Adrenal gland (tissue), 19 donors: ENCODE measurements around the gene ZNF468. TPM values are rescaled to one million over a fixed set of nuclear protein-coding genes. Genes with fewer than 3 reads are reported as not detected.
"Not testable (repeated sequence)": the region's sequence is repeated elsewhere in the genome, so short reads cannot be mapped to it uniquely, and the experiment has no call there.

Experiments used
- DNase-seq, 7 donors: peaks; one replicate each; pipeline ENCODE4 v3.0.0-alpha.2; 2019 to 2020
- H3K27ac ChIP-seq, 5 donors: fragments of 200-600 bp; sonication (generic) in 4 of 5; 1 replicate in 3 of 5; 2 replicates in 2 of 5; pipeline versions ENCODE4 v1.5.1 to v1.8.0; 2016 to 2020; ENCODE audit warnings: mild to moderate bottlenecking in 1 of 5
- H3K27me3 ChIP-seq: fragments of 200-600 bp; 2 replicates; pipeline ENCODE4 v1.8.0; 2021
- H3K36me3 ChIP-seq, 2 donors: fragments of 200-600 bp; replicated peaks in 1 of 2; 1 replicate in 1 of 2; 2 replicates in 1 of 2; pipeline versions ENCODE4 v1.5.1 to v1.8.0; 2018 to 2022
- H3K4me1 ChIP-seq, 2 donors: fragments of 200-600 bp; replicated peaks in 1 of 2; 1 replicate in 1 of 2; 2 replicates in 1 of 2; pipeline versions ENCODE4 v1.5.1 to v1.8.0; 2018 to 2021
- H3K4me3 ChIP-seq, 4 donors: fragments of 200-600 bp; sonication (generic) in 3 of 4; one replicate each; pipeline ENCODE4 v1.5.1; 2016 to 2018
- H3K9me3 ChIP-seq, 3 donors: fragments of 200-600 bp; sonication (generic) in 1 of 3; replicated peaks in 1 of 3; 1 replicate in 2 of 3; 2 replicates in 1 of 3; pipeline versions ENCODE4 v1.5.1 to v1.8.0; 2016 to 2021
- POLR2A ChIP-seq, 2 donors: fragments of 450-650 bp; IDR thresholded peaks; one replicate each; pipeline ENCODE4 v1.6.1; 2017; ENCODE audit warnings: antibody characterized with exemption in 2 of 2, mild to moderate bottlenecking in 2 of 2, moderate library complexity in 1 of 2
- WGBS, 4 donors: extraction: QIAGEN DNeasy Blood & Tissue Kit in 2 of 4; methylation state at CpG; one replicate each; pipeline versions ENCODE4 v1.1.5 to v1.1.7; 2013 to 2017; 5-methylcytosine and 5-hydroxymethylcytosine counted together
- intact Hi-C, 2 donors: fragments of 100-400 bp; cut with DNase I; formaldehyde crosslinking; loops; one replicate each; pipeline versions ENCODE4 v1.14.1 to v1.15.0; 2022 to 2023
- long read RNA-seq, 10 donors: library from polyadenylated mRNA in 3 of 10; unstranded in 2 of 10; stranded (forward) in 1 of 10; transcript quantifications; one replicate each; pipeline ENCODE4 v2.0.0 and lab custom pipeline, GENCODE V29; 2021 to 2026
- polyA plus RNA-seq, 3 donors: library from polyadenylated mRNA; stranded (reverse); fragments of 200-250 nt in 2 of 3; fragments of 350-450 nt in 1 of 3; fragmentation: Illumina TruSeq in 1 of 3; extraction: RNeasy Lipid Tissue Mini Kit (QIAGEN cat#74804) in 1 of 3; gene quantifications; one replicate each; pipeline ENCODE4 v1.2.3, GENCODE V29; 2013 to 2014
- total RNA-seq, 9 donors: library from RNA; depleted of rRNA in 4 of 9; stranded (reverse); fragments of >200 nt in 4 of 9; fragments of 120-200 nt in 1 of 9; fragmentation: NEBNext Ultra II Directional in 1 of 9; extraction: Animal tissue kit (Norgen Biotek cat#: 25700) in 1 of 9; gene quantifications; one replicate each; pipeline versions ENCODE4 v1.1.0 to v1.2.4, GENCODE V29; 2013 to 2023
- TF ChIP-seq, protein P1 (sequence below), 6 experiments: fragments of 450-650 bp in 4 of 6; fragments of 200-600 bp in 2 of 6; sonication (generic) in 1 of 6; IDR thresholded peaks; 1 replicate in 5 of 6; 2 replicates in 1 of 6; pipeline versions ENCODE4 v1.5.1 to v1.8.0; 2016 to 2021; ENCODE audit warnings: antibody characterized with exemption in 6 of 6, mild to moderate bottlenecking in 2 of 6, moderate library complexity in 1 of 6
- donor health status: healthy with polysubstance abuse.
- donor health status: Bipolar disorder and iron deficiency.
- donor health status: DM: yes; HTN: yes; CAD: no.
- donor health status: DM: no; HTN: no; CAD: no.
- donor health status: DM: no; HTN: no; CAD: no.
- donor health status: DM: yes; HTN: yes; CAD: no.

Gene ZNF468
- total RNA-seq = 100 to 1,000 TPM in 1 of 9 donors, 10 to 100 TPM in 8; 10.7 to 109 (median 18.9) TPM
- polyA plus RNA-seq = 10 to 100 TPM in 1 of 3 donors, 1 to 10 TPM in 2; 5.5 to 30.6 (median 5.6) TPM
- long read RNA-seq, donor 1 = 0 reads
- long read RNA-seq, donor 2 = 0 reads
- long read RNA-seq, donor 3, full-length matches to known transcripts = 5 of 5 reads
- long read RNA-seq, donor 3, partial matches to known transcripts = 0 of 5 reads
- long read RNA-seq, donor 3, other reads (novel, unspliced or antisense) = 0 of 5 reads
- long read RNA-seq, donor 4, full-length matches to known transcripts = 2 of 7 reads
- long read RNA-seq, donor 4, partial matches to known transcripts = 0 of 7 reads
- long read RNA-seq, donor 4, other reads (novel, unspliced or antisense) = 5 of 7 reads
- long read RNA-seq, donor 5, full-length matches to known transcripts = 15 of 19 reads
- long read RNA-seq, donor 5, partial matches to known transcripts = 0 of 19 reads
- long read RNA-seq, donor 5, other reads (novel, unspliced or antisense) = 4 of 19 reads
- long read RNA-seq, donor 6, partial matches to known transcripts = 1 of 6 reads
- long read RNA-seq, donor 6, other reads (novel, unspliced or antisense) = 5 of 6 reads
- long read RNA-seq, donor 7, full-length matches to known transcripts = 2 of 2 reads
- long read RNA-seq, donor 7, partial matches to known transcripts = 0 of 2 reads
- long read RNA-seq, donor 7, other reads (novel, unspliced or antisense) = 0 of 2 reads
- long read RNA-seq, donor 8, full-length matches to known transcripts = 4 of 4 reads
- long read RNA-seq, donor 8, partial matches to known transcripts = 0 of 4 reads
- long read RNA-seq, donor 8, other reads (novel, unspliced or antisense) = 0 of 4 reads
- long read RNA-seq, donor 9 = 0 reads
- long read RNA-seq, donor 10, full-length matches to known transcripts = 1 of 1 reads
- long read RNA-seq, donor 10, partial matches to known transcripts = 0 of 1 reads
- long read RNA-seq, donor 10, other reads (novel, unspliced or antisense) = 0 of 1 reads

DNA sequence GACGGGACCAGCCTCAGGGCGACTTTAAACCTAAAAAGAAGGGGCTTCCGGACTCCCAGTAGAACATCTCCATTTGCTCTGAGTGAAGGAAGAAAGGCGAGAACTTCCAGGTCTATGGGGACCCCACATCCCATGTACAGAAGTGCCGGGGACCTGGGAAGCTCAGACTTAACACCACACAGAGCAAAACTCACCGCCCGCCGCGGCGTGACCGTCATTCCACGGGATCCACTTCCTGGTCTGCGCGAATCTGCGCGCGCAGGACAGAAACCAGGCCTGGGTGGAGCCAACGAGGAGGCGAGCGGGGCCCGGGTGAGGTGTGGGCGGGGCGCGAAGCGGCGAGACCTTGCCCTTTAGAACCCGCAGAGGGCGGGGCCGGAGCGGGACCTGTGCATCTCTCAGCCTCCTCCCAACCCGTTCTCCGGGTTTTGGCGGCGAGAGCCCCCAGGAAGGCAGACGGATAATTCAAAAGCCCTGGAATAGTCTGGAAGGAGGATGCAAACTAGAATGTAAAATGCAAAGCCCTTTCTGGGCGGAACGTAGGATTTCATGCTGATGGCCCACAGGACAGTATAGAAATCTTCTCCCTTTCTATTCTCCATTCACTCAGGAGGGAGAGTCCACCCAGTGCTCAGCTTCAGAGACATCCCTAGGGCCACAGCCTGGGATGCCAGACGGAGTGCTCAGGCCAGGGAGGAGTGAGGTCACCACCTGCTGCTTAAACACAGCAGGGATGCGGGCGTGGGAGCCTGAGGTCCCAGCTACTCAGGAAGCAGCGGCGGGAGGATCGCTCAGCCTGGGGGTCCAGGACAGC, at the start of gene ZNF468:
Gene ZNF468, minus strand, starts transcription at position 242 of the 814 bp plus-strand sequence. CDS start 3,347 bp downstream, outside the sequence.
- 4 to 9% (median 7%) methylated on average over 15 to 41 of the region's 43 CpGs for WGBS, 4 donors
- DNase-seq = peak; percentile 67 to 89 (median 79)
- Histone ChIP-seq H3K4me3 (peak within 1 kb of the TSS in 3 of 4 donors; percentile 1 to 78 (median 54)), H3K27ac (peak within 1 kb of the TSS in 2 of 5 donors; percentile 61 to 70), H3K36me3 (peaks cover 0 to 12% of the 10 kb centered on the region in 2 donors)
- H3K27me3 ChIP-seq, H3K4me1 ChIP-seq, intact Hi-C loops, H3K9me3 ChIP-seq: not testable (repeated sequence)
- TF ChIP-seq, protein P1, sequence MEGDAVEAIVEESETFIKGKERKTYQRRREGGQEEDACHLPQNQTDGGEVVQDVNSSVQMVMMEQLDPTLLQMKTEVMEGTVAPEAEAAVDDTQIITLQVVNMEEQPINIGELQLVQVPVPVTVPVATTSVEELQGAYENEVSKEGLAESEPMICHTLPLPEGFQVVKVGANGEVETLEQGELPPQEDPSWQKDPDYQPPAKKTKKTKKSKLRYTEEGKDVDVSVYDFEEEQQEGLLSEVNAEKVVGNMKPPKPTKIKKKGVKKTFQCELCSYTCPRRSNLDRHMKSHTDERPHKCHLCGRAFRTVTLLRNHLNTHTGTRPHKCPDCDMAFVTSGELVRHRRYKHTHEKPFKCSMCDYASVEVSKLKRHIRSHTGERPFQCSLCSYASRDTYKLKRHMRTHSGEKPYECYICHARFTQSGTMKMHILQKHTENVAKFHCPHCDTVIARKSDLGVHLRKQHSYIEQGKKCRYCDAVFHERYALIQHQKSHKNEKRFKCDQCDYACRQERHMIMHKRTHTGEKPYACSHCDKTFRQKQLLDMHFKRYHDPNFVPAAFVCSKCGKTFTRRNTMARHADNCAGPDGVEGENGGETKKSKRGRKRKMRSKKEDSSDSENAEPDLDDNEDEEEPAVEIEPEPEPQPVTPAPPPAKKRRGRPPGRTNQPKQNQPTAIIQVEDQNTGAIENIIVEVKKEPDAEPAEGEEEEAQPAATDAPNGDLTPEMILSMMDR (IDR thresholded peaks at IDR 0.05) = peak in 1 of 6 experiments; percentile 33
- peak; percentile 47 to 61 for TF ChIP-seq POLR2A (IDR thresholded peaks at IDR 0.05)

DNA sequence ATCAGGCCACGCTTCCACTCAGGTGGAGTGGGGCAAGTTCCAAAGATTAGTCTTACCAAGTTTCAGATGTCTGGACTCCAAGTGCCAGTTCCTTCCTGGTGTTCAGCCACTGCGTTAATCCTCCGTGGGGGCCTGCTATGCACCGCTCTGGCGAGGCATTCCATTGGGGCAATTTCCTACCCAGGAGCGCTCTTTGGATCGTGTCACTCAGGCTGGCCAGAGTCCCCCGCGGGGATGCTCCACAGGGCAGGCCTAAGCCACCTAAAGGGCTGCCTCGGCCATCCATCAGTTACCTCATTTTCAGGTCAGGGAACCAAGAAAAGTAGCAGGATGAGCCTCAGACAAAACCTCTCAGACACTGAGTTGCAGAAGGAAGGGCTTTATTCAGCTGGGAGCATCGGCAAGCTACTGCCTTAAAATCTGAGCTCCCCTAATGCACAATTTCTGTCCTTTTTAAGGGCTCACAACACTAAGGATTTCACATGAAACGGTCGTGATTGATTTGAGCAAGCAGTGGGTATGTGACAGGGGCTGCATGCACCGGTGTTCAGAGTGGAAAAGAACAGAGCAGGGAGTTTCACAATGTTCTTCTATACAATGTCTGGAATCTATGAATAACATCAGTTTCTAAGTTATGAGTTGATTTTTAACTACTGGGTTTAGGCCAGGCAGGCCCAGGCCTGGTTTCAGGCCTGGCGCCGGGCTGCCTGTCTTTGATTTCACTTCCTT, 46.8 kb upstream of the ZNF468 start:
- H3K4me3 ChIP-seq, H3K4me1 ChIP-seq, H3K9me3 ChIP-seq, DNase-seq, H3K27me3 ChIP-seq, H3K27ac ChIP-seq, H3K36me3 ChIP-seq, intact Hi-C loops: not testable (repeated sequence)
- 85 to 96% (median 94%) methylated on average over 12 to 16 of the region's 16 CpGs for WGBS, 4 donors

DNA sequence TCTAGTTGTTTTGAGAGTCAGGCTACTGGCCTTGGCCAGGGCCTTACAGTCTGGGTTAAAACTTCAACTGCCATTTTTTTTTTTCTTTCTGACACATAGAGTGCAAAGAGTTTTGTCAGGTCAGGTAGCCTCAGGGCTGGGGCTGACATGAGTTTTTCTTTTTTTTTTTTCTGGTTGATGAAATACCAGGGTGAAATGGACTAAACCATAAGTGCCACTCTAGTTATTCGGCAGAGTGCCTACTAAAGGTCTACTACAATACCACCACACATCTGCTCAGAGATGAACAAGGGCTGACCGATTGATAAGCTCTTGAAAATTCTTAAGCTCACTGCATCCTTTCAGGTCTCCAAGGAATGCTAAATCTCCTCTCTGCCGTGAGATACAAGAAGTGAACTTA, 44.4 kb upstream of the ZNF468 start:
- no peaks in the 10 kb centered on the region for H3K9me3 ChIP-seq
- 75 to 93% (median 81%) methylated on average over 2 to 3 of the region's 3 CpGs for WGBS, 4 donors
- no peak overlapping the region for H3K27ac ChIP-seq
- no peaks in the 10 kb centered on the region for H3K27me3 ChIP-seq
- H3K4me1 ChIP-seq = peaks cover 0 to 5% of the 10 kb centered on the region in 2 donors
- no peak overlapping the region for H3K4me3 ChIP-seq
- TF ChIP-seq, protein P1 (IDR thresholded peaks at IDR 0.05) = no peak
- TF ChIP-seq POLR2A (IDR thresholded peaks at IDR 0.05) = no peak
- DNase-seq = no peak
- H3K36me3 ChIP-seq = no peaks in the 10 kb centered on the region
- intact Hi-C loops = no loop called here

DNA sequence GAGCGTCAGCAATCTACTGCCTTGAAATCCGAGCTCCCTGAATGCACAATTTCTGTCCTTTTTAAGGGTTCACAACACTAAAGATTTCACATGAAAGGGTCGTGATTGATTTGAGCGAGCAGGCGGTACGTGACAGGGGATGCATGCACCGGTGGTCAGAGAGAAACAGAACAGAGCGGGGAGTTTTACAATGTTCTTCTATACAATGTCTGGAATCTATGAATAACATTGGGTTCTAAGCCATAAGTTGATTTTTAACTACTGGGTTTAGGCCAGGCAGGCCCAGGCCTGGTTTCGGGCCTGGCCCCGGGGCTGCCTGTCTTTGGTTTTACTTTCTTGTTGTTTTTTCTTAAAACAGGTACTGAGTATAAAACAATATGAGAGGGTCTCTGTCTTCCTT, 41.2 kb upstream of the ZNF468 start:
- H3K36me3 ChIP-seq, DNase-seq, intact Hi-C loops, H3K27me3 ChIP-seq, H3K4me3 ChIP-seq, H3K27ac ChIP-seq, H3K9me3 ChIP-seq: not testable (repeated sequence)
- WGBS, 4 donors = 88 to 96% (median 94%) methylated on average over 10 of the region's 10 CpGs
- H3K4me1 ChIP-seq = peaks cover 5 to 10% of the 10 kb centered on the region in 2 donors
